Measurements from ENCODE around the gene LAMA1.

- no peak for TF ChIP-seq CTCF (IDR thresholded peaks at IDR 0.05; ENCODE audit: low read length)
- TF ChIP-seq EZH2 (optimal IDR thresholded peaks at IDR 0.05; ENCODE audit: low read depth, low read length): no peak
- TF ChIP-seq EZH2phosphoT487 (IDR thresholded peaks at IDR 0.05; ENCODE audit: low read length): no peak
Observed at GRCh38 chr18:6983366-6983765, 134.2 kb downstream of the LAMA1 start.

Data from MM.1S (cell line).